ENCODE measurements around the gene HIRA.
"Not testable (repeated sequence)": the region's sequence is repeated elsewhere in the genome, so short reads cannot be mapped to it uniquely, and the experiment has no call there.

The HIRA gene

GRCh38 chr22:19442166-19442565, 10.6 kb upstream of the HIRA start:
- Histone ChIP-seq H3K27ac (ENCODE audit: insufficient read depth, low read depth, low read length, poor library complexity, severe bottlenecking) (no peak overlapping the region), H3K4me3 (ENCODE audit: insufficient read depth, low read depth, low read length) (no peak overlapping the region), H3K36me3 (ENCODE audit: control insufficient read depth, insufficient read depth, low read length) (peaks cover 10% of the 10 kb centered on the region), H3K9me3 (ENCODE audit: control insufficient read depth, low read length) (no peaks in the 10 kb centered on the region), H3K4me1 (ENCODE audit: control insufficient read depth, insufficient read depth, low read length) (no peaks in the 10 kb centered on the region), H3K27me3 (ENCODE audit: control insufficient read depth, insufficient read depth, low read length, poor library complexity, severe bottlenecking) (no peaks in the 10 kb centered on the region)
- WGBS, 2 experiments: 94% methylated on average over 2 of the region's 2 CpGs

GRCh38 chr22:19440411-19441195, 9.1 kb upstream of the HIRA start:
- Histone ChIP-seq H3K36me3 (ENCODE audit: control insufficient read depth, insufficient read depth, low read length) (peaks cover 12% of the 10 kb centered on the region), H3K27ac (ENCODE audit: insufficient read depth, low read depth, low read length, poor library complexity, severe bottlenecking) (no peak overlapping the region), H3K9me3 (ENCODE audit: control insufficient read depth, low read length) (no peaks in the 10 kb centered on the region), H3K4me1 (ENCODE audit: control insufficient read depth, insufficient read depth, low read length) (no peaks in the 10 kb centered on the region), H3K4me3 (ENCODE audit: insufficient read depth, low read depth, low read length) (no peak overlapping the region), H3K27me3 (ENCODE audit: control insufficient read depth, insufficient read depth, low read length, poor library complexity, severe bottlenecking) (no peaks in the 10 kb centered on the region)
- 92 to 93% methylated on average over 8 of the region's 8 CpGs for WGBS, 2 experiments

- Histone ChIP-seq H3K27me3 (ENCODE audit: control insufficient read depth, insufficient read depth, low read length, poor library complexity, severe bottlenecking) (no peaks in the 10 kb centered on the region), H3K36me3 (ENCODE audit: control insufficient read depth, insufficient read depth, low read length) (peaks cover 14% of the 10 kb centered on the region), H3K27ac (ENCODE audit: insufficient read depth, low read depth, low read length, poor library complexity, severe bottlenecking) (no peak overlapping the region), H3K4me1 (ENCODE audit: control insufficient read depth, insufficient read depth, low read length) (no peaks in the 10 kb centered on the region), H3K9me3 (ENCODE audit: control insufficient read depth, low read length) (no peaks in the 10 kb centered on the region), H3K4me3 (ENCODE audit: insufficient read depth, low read depth, low read length) (no peak overlapping the region)
- WGBS, 2 experiments: 87 to 90% methylated on average over 7 of the region's 7 CpGs
These were observed 6.8 kb upstream of the HIRA start for GRCh38 chr22:19438298-19438697.

GRCh38 chr22:19436444-19437161, 5.1 kb upstream of the HIRA start:
- H3K9me3 ChIP-seq (ENCODE audit: control insufficient read depth, low read length); H3K4me3 ChIP-seq (ENCODE audit: insufficient read depth, low read depth, low read length); H3K4me1 ChIP-seq (ENCODE audit: control insufficient read depth, insufficient read depth, low read length); H3K27ac ChIP-seq (ENCODE audit: insufficient read depth, low read depth, low read length, poor library complexity, severe bottlenecking); H3K27me3 ChIP-seq (ENCODE audit: control insufficient read depth, insufficient read depth, low read length, poor library complexity, severe bottlenecking): not testable (repeated sequence)
- WGBS, 2 experiments: 90 to 96% methylated on average over 8 to 9 of the region's 9 CpGs
- H3K36me3 ChIP-seq (ENCODE audit: control insufficient read depth, insufficient read depth, low read length): peaks cover 14% of the 10 kb centered on the region

- no peaks in the 10 kb centered on the region for H3K27me3 ChIP-seq (ENCODE audit: control insufficient read depth, insufficient read depth, low read length, poor library complexity, severe bottlenecking)
- WGBS, 2 experiments: 85 to 92% methylated on average over 2 of the region's 2 CpGs
- H3K4me3 ChIP-seq (ENCODE audit: insufficient read depth, low read depth, low read length): no peak overlapping the region
- no peak overlapping the region for H3K27ac ChIP-seq (ENCODE audit: insufficient read depth, low read depth, low read length, poor library complexity, severe bottlenecking)
- H3K9me3 ChIP-seq (ENCODE audit: control insufficient read depth, low read length): no peaks in the 10 kb centered on the region
- peaks cover 2% of the 10 kb centered on the region for H3K4me1 ChIP-seq (ENCODE audit: control insufficient read depth, insufficient read depth, low read length)
- peaks cover 14% of the 10 kb centered on the region for H3K36me3 ChIP-seq (ENCODE audit: control insufficient read depth, insufficient read depth, low read length)
These were observed 3.5 kb upstream of the HIRA start for GRCh38 chr22:19434829-19435580.

GRCh38 chr22:19434401-19434800, 2.9 kb upstream of the HIRA start:
- H3K36me3 ChIP-seq (ENCODE audit: control insufficient read depth, insufficient read depth, low read length): peaks cover 14% of the 10 kb centered on the region
- 96 to 97% methylated on average over 7 of the region's 7 CpGs for WGBS, 2 experiments
- no peaks in the 10 kb centered on the region for H3K27me3 ChIP-seq (ENCODE audit: control insufficient read depth, insufficient read depth, low read length, poor library complexity, severe bottlenecking)
- H3K9me3 ChIP-seq (ENCODE audit: control insufficient read depth, low read length): no peaks in the 10 kb centered on the region
- peaks cover 6% of the 10 kb centered on the region for H3K4me1 ChIP-seq (ENCODE audit: control insufficient read depth, insufficient read depth, low read length)
- no peak overlapping the region for H3K4me3 ChIP-seq (ENCODE audit: insufficient read depth, low read depth, low read length)
- H3K27ac ChIP-seq (ENCODE audit: insufficient read depth, low read depth, low read length, poor library complexity, severe bottlenecking): no peak overlapping the region

GRCh38 chr22:19432133-19432851, 759 bp upstream of the HIRA start, which contains the start of gene MRPL40:
TSS of gene MRPL40 (plus strand) at chr22:19432545. CDS start at chr22:19432555, 10 bp downstream.
- Histone ChIP-seq H3K36me3 (ENCODE audit: control insufficient read depth, insufficient read depth, low read length) (peaks cover 14% of the 10 kb centered on the region), H3K27ac (ENCODE audit: insufficient read depth, low read depth, low read length, poor library complexity, severe bottlenecking) (peak within 1 kb of the TSS; percentile 89), H3K4me3 (ENCODE audit: insufficient read depth, low read depth, low read length) (peak within 1 kb of the TSS; percentile 95), H3K27me3 (ENCODE audit: control insufficient read depth, insufficient read depth, low read length, poor library complexity, severe bottlenecking) (no peaks in the 10 kb centered on the region), H3K9me3 (ENCODE audit: control insufficient read depth, low read length) (no peaks in the 10 kb centered on the region), H3K4me1 (ENCODE audit: control insufficient read depth, insufficient read depth, low read length) (peaks cover 6% of the 10 kb centered on the region)
- WGBS, 2 experiments: 0 to 1% methylated on average over 74 of the region's 74 CpGs

- H3K27me3 ChIP-seq (ENCODE audit: control insufficient read depth, insufficient read depth, low read length, poor library complexity, severe bottlenecking): no peaks in the 10 kb centered on the region
- WGBS, 2 experiments: 1% methylated on average over 53 of the region's 53 CpGs
- H3K9me3 ChIP-seq (ENCODE audit: control insufficient read depth, low read length): no peaks in the 10 kb centered on the region
- peaks cover 14% of the 10 kb centered on the region for H3K36me3 ChIP-seq (ENCODE audit: control insufficient read depth, insufficient read depth, low read length)
- H3K4me1 ChIP-seq (ENCODE audit: control insufficient read depth, insufficient read depth, low read length): peaks cover 6% of the 10 kb centered on the region
- peak overlapping the region; percentile 69 for H3K27ac ChIP-seq (ENCODE audit: insufficient read depth, low read depth, low read length, poor library complexity, severe bottlenecking)
- H3K4me3 ChIP-seq (ENCODE audit: insufficient read depth, low read depth, low read length): peak overlapping the region; percentile 95
These were observed 517 bp downstream of the HIRA start for GRCh38 chr22:19430890-19431541.

All from ectodermal cell (in vitro differentiated cells).